ENCODE data around the gene LHX6. TPM values are rescaled to one million over a fixed set of nuclear protein-coding genes. Genes with fewer than 3 reads are reported as not detected.

Gene LHX6
- total and polyA plus RNA-seq, 2 of the 13 experiments (the other 11 are each of a cell fraction or from before 2014, with no cell fraction given): 1.1 to 1.3 TPM

DNA sequence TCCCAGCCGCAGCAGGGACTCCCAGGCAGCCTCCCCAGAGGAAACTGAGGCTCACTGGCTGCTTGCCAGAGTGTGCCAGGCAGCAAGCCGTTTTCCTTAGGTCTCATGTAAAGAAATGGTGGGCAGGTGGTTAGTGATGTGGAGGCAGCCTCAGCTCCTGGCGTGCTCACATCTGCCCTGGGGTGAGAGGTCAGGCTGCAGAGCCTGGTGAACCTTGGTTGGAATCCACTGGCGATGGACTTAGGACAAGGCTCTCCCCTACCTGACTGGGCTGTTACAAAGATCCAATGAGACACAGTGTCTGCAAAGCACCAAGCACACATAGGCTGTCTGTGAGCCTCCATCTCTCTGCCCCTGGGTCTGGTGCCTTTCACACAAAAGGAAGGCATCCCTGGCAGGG, 30.9 kb downstream of the LHX6 start (continued):
- TF ChIP-seq, protein P1, sequence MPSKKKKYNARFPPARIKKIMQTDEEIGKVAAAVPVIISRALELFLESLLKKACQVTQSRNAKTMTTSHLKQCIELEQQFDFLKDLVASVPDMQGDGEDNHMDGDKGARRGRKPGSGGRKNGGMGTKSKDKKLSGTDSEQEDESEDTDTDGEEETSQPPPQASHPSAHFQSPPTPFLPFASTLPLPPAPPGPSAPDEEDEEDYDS (CRISPR knock-in tag; IDR thresholded peaks at IDR 0.05): no peak
- TF ChIP-seq ZNF331 (CRISPR knock-in tag; IDR thresholded peaks at IDR 0.05) (0 out of 2 replicates have a peak, but pooled peaks have one; percentile 17), ZNF891 (CRISPR knock-in tag; IDR thresholded peaks at IDR 0.05) (0 out of 2 replicates have a peak, but pooled peaks have one; percentile 34), ZFX (CRISPR knock-in tag; IDR thresholded peaks at IDR 0.05; ENCODE audit: low read depth) (no peak), FOXJ3 (CRISPR knock-in tag; IDR thresholded peaks at IDR 0.05; ENCODE audit: borderline replicate concordance) (no peak), RAD21 (CRISPR knock-in tag; IDR thresholded peaks at IDR 0.05) (no peak), KLF11 (CRISPR knock-in tag; IDR thresholded peaks at IDR 0.05) (no peak), RFX5 (IDR thresholded peaks at IDR 0.05; ENCODE audit: low read depth, low read length) (no peak), TRIM24 (CRISPR knock-in tag; IDR thresholded peaks at IDR 0.05) (no peak), ZNF335 (CRISPR knock-in tag; IDR thresholded peaks at IDR 0.05) (no peak), TEAD3 (CRISPR knock-in tag; optimal IDR thresholded peaks at IDR 0.05; ENCODE audit: borderline replicate concordance) (peak; percentile 18)
- TF ChIP-seq, protein P2, sequence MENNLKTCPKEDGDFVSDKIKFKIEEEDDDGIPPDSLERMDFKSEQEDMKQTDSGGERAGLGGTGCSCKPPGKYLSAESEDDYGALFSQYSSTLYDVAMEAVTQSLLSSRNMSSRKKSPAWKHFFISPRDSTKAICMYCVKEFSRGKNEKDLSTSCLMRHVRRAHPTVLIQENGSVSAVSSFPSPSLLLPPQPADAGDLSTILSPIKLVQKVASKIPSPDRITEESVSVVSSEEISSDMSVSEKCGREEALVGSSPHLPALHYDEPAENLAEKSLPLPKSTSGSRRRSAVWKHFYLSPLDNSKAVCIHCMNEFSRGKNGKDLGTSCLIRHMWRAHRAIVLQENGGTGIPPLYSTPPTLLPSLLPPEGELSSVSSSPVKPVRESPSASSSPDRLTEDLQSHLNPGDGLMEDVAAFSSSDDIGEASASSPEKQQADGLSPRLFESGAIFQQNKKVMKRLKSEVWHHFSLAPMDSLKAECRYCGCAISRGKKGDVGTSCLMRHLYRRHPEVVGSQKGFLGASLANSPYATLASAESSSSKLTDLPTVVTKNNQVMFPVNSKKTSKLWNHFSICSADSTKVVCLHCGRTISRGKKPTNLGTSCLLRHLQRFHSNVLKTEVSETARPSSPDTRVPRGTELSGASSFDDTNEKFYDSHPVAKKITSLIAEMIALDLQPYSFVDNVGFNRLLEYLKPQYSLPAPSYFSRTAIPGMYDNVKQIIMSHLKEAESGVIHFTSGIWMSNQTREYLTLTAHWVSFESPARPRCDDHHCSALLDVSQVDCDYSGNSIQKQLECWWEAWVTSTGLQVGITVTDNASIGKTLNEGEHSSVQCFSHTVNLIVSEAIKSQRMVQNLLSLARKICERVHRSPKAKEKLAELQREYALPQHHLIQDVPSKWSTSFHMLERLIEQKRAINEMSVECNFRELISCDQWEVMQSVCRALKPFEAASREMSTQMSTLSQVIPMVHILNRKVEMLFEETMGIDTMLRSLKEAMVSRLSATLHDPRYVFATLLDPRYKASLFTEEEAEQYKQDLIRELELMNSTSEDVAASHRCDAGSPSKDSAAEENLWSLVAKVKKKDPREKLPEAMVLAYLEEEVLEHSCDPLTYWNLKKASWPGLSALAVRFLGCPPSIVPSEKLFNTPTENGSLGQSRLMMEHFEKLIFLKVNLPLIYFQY (CRISPR knock-in tag; IDR thresholded peaks at IDR 0.05; ENCODE audit: borderline replicate concordance): no peak
- TF ChIP-seq, protein P3, sequence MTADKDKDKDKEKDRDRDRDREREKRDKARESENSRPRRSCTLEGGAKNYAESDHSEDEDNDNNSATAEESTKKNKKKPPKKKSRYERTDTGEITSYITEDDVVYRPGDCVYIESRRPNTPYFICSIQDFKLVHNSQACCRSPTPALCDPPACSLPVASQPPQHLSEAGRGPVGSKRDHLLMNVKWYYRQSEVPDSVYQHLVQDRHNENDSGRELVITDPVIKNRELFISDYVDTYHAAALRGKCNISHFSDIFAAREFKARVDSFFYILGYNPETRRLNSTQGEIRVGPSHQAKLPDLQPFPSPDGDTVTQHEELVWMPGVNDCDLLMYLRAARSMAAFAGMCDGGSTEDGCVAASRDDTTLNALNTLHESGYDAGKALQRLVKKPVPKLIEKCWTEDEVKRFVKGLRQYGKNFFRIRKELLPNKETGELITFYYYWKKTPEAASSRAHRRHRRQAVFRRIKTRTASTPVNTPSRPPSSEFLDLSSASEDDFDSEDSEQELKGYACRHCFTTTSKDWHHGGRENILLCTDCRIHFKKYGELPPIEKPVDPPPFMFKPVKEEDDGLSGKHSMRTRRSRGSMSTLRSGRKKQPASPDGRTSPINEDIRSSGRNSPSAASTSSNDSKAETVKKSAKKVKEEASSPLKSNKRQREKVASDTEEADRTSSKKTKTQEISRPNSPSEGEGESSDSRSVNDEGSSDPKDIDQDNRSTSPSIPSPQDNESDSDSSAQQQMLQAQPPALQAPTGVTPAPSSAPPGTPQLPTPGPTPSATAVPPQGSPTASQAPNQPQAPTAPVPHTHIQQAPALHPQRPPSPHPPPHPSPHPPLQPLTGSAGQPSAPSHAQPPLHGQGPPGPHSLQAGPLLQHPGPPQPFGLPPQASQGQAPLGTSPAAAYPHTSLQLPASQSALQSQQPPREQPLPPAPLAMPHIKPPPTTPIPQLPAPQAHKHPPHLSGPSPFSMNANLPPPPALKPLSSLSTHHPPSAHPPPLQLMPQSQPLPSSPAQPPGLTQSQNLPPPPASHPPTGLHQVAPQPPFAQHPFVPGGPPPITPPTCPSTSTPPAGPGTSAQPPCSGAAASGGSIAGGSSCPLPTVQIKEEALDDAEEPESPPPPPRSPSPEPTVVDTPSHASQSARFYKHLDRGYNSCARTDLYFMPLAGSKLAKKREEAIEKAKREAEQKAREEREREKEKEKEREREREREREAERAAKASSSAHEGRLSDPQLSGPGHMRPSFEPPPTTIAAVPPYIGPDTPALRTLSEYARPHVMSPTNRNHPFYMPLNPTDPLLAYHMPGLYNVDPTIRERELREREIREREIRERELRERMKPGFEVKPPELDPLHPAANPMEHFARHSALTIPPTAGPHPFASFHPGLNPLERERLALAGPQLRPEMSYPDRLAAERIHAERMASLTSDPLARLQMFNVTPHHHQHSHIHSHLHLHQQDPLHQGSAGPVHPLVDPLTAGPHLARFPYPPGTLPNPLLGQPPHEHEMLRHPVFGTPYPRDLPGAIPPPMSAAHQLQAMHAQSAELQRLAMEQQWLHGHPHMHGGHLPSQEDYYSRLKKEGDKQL (CRISPR knock-in tag; IDR thresholded peaks at IDR 0.05; ENCODE audit: low read depth): no peak
- TF ChIP-seq, protein P4, sequence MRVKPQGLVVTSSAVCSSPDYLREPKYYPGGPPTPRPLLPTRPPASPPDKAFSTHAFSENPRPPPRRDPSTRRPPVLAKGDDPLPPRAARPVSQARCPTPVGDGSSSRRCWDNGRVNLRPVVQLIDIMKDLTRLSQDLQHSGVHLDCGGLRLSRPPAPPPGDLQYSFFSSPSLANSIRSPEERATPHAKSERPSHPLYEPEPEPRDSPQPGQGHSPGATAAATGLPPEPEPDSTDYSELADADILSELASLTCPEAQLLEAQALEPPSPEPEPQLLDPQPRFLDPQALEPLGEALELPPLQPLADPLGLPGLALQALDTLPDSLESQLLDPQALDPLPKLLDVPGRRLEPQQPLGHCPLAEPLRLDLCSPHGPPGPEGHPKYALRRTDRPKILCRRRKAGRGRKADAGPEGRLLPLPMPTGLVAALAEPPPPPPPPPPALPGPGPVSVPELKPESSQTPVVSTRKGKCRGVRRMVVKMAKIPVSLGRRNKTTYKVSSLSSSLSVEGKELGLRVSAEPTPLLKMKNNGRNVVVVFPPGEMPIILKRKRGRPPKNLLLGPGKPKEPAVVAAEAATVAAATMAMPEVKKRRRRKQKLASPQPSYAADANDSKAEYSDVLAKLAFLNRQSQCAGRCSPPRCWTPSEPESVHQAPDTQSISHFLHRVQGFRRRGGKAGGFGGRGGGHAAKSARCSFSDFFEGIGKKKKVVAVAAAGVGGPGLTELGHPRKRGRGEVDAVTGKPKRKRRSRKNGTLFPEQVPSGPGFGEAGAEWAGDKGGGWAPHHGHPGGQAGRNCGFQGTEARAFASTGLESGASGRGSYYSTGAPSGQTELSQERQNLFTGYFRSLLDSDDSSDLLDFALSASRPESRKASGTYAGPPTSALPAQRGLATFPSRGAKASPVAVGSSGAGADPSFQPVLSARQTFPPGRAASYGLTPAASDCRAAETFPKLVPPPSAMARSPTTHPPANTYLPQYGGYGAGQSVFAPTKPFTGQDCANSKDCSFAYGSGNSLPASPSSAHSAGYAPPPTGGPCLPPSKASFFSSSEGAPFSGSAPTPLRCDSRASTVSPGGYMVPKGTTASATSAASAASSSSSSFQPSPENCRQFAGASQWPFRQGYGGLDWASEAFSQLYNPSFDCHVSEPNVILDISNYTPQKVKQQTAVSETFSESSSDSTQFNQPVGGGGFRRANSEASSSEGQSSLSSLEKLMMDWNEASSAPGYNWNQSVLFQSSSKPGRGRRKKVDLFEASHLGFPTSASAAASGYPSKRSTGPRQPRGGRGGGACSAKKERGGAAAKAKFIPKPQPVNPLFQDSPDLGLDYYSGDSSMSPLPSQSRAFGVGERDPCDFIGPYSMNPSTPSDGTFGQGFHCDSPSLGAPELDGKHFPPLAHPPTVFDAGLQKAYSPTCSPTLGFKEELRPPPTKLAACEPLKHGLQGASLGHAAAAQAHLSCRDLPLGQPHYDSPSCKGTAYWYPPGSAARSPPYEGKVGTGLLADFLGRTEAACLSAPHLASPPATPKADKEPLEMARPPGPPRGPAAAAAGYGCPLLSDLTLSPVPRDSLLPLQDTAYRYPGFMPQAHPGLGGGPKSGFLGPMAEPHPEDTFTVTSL (CRISPR knock-in tag; IDR thresholded peaks at IDR 0.05; ENCODE audit: borderline replicate concordance): no peak

Data from HepG2 (cell line).